HL-60 (cell line): Measurements from ENCODE around the gene ZNF821.

Experiments
- DNase-seq, 2 experiments: peaks; one replicate each; pipeline ENCODE4 v3.0.0-alpha.2; 2010 to 2020; ENCODE audit warnings: low read depth in 1 of 2, low spot score in 1 of 2
- H3K27ac ChIP-seq: fragments of 250-450 bp; sonication (Bioruptor Pico); replicated peaks from 2 replicates; pipeline ENCODE4 v1.5.1; 2020; ENCODE audit warnings: mild to moderate bottlenecking, moderate library complexity
- H3K27me3 ChIP-seq: fragments of 250-450 bp; sonication (Bioruptor Pico); 2 replicates; pipeline ENCODE4 v1.5.1; 2021; ENCODE audit warnings: mild to moderate bottlenecking, moderate library complexity; ENCODE audit not compliant: insufficient read depth, poor library complexity, severe bottlenecking
- H3K4me3 ChIP-seq: replicated peaks from 2 replicates; pipeline ENCODE4 v1.5.1; 2011; ENCODE audit warnings: mild to moderate bottlenecking, control low read depth, low read length; ENCODE audit not compliant: insufficient read depth
- GABPA ChIP-seq: IDR thresholded peaks from 2 replicates; pipeline ENCODE4 v1.6.1; 2012; ENCODE audit warnings: low read depth
- POLR2AphosphoS5 ChIP-seq: IDR thresholded peaks from 2 replicates; pipeline ENCODE4 v1.6.1; 2012; ENCODE audit warnings: low read depth
- SPI1 ChIP-seq: IDR thresholded peaks from 2 replicates; pipeline ENCODE4 v1.6.1; 2012; ENCODE audit warnings: low read depth, mild to moderate bottlenecking, borderline replicate concordance
- TF ChIP-seq, protein P1 (sequence below): IDR thresholded peaks from one replicate; pipeline ENCODE4 v1.5.1; 2011; ENCODE audit warnings: low read length, control low read depth, inconsistent platforms; ENCODE audit not compliant: insufficient read depth
- TF ChIP-seq, protein P2 (sequence below): IDR thresholded peaks from 2 replicates; pipeline ENCODE4 v1.6.1; 2012; ENCODE audit warnings: low read depth; ENCODE audit not compliant: insufficient replicate concordance

The ZNF821 gene

DNA sequence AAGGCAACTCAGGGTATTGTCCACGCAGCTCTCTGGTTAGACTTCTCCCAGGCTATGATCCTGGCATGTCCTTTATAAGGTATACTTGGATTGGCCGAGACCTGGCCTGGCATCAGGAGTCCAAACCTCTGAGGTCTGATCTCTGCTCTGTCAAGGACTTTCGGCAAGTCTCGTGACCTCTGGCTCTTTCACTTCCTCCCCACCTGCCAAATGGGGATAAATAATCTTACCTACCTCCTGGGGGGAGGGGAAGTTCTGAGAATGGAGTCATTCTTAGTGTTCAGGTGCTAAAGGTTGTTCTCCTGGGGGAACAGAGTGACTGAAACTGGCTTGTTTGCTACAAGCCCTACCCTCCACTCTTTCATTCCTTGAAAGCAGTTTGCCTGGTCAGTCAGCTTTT, 30.6 kb downstream of the ZNF821 start:
- H3K27ac ChIP-seq, result no peak overlapping the region
- H3K4me3 ChIP-seq, result no peak overlapping the region
- DNase-seq, result no peak
- no peaks in the 10 kb centered on the region for H3K27me3 ChIP-seq
- TF ChIP-seq, protein P1, sequence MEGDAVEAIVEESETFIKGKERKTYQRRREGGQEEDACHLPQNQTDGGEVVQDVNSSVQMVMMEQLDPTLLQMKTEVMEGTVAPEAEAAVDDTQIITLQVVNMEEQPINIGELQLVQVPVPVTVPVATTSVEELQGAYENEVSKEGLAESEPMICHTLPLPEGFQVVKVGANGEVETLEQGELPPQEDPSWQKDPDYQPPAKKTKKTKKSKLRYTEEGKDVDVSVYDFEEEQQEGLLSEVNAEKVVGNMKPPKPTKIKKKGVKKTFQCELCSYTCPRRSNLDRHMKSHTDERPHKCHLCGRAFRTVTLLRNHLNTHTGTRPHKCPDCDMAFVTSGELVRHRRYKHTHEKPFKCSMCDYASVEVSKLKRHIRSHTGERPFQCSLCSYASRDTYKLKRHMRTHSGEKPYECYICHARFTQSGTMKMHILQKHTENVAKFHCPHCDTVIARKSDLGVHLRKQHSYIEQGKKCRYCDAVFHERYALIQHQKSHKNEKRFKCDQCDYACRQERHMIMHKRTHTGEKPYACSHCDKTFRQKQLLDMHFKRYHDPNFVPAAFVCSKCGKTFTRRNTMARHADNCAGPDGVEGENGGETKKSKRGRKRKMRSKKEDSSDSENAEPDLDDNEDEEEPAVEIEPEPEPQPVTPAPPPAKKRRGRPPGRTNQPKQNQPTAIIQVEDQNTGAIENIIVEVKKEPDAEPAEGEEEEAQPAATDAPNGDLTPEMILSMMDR, result no peak
- no peak for TF ChIP-seq POLR2AphosphoS5
- no peak for TF ChIP-seq SPI1

DNA sequence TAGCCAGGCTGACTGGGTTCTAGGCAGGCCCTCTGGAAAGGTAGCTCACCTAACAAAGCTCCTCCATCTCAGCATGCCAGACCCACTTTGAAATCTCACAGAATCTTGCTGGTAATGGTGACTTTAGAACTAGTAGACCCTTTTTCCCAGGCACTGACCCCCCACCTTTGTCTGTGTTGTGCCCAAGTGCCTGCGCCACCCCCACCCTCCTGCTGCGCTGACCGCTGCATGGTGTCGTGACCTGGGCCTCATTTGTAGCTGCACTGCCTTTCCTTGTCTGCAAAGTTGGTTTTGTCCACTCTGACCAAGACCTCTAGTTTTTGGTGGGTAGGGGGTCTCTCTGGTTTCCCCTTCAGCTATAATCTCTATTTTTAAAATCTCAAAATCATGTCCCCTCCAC, 31.4 kb downstream of the ZNF821 start:
- TF ChIP-seq SPI1 (no peak), GABPA (no peak), POLR2AphosphoS5 (no peak)
- TF ChIP-seq, protein P1, result no peak
- TF ChIP-seq, protein P2, sequence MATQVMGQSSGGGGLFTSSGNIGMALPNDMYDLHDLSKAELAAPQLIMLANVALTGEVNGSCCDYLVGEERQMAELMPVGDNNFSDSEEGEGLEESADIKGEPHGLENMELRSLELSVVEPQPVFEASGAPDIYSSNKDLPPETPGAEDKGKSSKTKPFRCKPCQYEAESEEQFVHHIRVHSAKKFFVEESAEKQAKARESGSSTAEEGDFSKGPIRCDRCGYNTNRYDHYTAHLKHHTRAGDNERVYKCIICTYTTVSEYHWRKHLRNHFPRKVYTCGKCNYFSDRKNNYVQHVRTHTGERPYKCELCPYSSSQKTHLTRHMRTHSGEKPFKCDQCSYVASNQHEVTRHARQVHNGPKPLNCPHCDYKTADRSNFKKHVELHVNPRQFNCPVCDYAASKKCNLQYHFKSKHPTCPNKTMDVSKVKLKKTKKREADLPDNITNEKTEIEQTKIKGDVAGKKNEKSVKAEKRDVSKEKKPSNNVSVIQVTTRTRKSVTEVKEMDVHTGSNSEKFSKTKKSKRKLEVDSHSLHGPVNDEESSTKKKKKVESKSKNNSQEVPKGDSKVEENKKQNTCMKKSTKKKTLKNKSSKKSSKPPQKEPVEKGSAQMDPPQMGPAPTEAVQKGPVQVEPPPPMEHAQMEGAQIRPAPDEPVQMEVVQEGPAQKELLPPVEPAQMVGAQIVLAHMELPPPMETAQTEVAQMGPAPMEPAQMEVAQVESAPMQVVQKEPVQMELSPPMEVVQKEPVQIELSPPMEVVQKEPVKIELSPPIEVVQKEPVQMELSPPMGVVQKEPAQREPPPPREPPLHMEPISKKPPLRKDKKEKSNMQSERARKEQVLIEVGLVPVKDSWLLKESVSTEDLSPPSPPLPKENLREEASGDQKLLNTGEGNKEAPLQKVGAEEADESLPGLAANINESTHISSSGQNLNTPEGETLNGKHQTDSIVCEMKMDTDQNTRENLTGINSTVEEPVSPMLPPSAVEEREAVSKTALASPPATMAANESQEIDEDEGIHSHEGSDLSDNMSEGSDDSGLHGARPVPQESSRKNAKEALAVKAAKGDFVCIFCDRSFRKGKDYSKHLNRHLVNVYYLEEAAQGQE, result no peak
- Histone ChIP-seq H3K4me3 (no peak overlapping the region), H3K27me3 (no peaks in the 10 kb centered on the region), H3K27ac (no peak overlapping the region)
- no peak for DNase-seq

DNA sequence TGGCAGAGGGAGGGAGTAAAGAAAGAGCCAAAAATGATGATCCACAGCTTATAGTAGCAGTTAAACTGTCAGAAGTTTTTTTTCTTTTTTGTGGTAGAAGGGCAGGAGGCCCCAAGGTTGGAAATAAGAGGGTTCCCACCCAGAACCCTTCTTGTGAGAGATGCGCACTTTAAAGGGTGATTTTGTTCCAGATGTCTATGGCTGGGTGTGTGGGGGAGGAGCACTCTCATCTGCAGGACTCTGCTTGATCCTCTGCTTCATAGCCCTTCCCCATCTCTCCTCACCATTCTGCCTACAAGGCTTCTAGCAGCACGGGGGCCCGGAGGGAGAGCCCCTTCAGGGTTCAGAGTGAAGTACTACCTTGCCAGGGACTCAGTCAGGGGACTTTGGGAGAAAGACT, 31.8 kb downstream of the ZNF821 start:
- Histone ChIP-seq H3K27me3 (no peaks in the 10 kb centered on the region), H3K27ac (no peak overlapping the region), H3K4me3 (no peak overlapping the region)
- no peak for DNase-seq
- TF ChIP-seq, protein P1, result no peak
- TF ChIP-seq SPI1 (no peak), GABPA (no peak), POLR2AphosphoS5 (no peak)
- TF ChIP-seq, protein P2, result no peak

DNA sequence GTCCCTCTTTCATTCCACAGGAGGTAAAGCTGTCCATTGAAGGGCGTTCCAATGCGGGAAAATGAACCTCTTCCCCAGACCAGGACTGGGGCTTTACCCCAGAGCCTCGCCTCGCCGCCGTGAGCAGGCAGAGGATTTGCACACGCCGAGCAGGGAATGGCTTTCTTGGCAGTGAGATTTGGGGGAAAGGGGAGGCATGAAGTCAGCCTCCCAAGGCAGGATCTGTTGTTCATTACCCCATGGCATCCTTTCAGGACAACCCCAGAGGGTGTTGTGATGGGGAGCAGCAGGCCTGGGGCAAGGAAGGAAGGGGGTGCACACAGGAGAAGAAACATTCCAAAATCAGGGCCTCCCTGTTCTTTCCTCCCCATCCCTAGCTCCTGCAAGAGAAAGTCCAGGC, 32.2 kb downstream of the ZNF821 start:
- Histone ChIP-seq H3K4me3 (no peak overlapping the region), H3K27me3 (no peaks in the 10 kb centered on the region), H3K27ac (no peak overlapping the region)
- DNase-seq, result no peak
- TF ChIP-seq POLR2AphosphoS5 (no peak), GABPA (no peak), SPI1 (no peak)
- TF ChIP-seq, protein P2, result no peak
- TF ChIP-seq, protein P1, result no peak
